WTC11 (cell line): ENCODE measurements around the gene HOXA1. TPM values are rescaled to one million over a fixed set of nuclear protein-coding genes. Genes with fewer than 3 reads are reported as not detected.

Experiments used
- ATAC-seq: fragments of 200-7000 bp; cut with Tn5 transposase; 2 replicates; pipeline ENCODE4 v1.10.0; 2021; ENCODE audit warnings: mild to moderate bottlenecking, moderate library complexity
- CTCF ChIA-PET: fragments of 300-600 bp; sonication (Branson Sonifier 250); formaldehyde crosslinking; loops from one replicate; lab custom pipeline; 2021; ENCODE audit warnings: antibody characterized with exemption; lab: Charles Lee
- POLR2A ChIA-PET: fragments of 350-600 bp; sonication (Branson Sonifier 250); formaldehyde crosslinking; loops from one replicate; lab custom pipeline; 2021; ENCODE audit warnings: antibody characterized with exemption; lab: Charles Lee
- DNase-seq: peaks from one replicate; pipeline ENCODE4 v3.0.0; 2021; ENCODE audit warnings: low spot score
- H3K27ac Mint-ChIP-seq: 2 replicates; pipeline ENCODE4 v1.8.0; 2021; ENCODE audit warnings: mixed read lengths
- H3K27me3 Mint-ChIP-seq: 2 replicates; pipeline ENCODE4 v1.8.0; 2021; ENCODE audit warnings: low read depth, mild to moderate bottlenecking, moderate library complexity, mixed read lengths
- H3K36me3 Mint-ChIP-seq: 2 replicates; pipeline ENCODE4 v1.8.0; 2021; ENCODE audit warnings: mixed read lengths
- H3K4me1 Mint-ChIP-seq: 2 replicates; pipeline ENCODE4 v1.8.0; 2022; ENCODE audit warnings: mixed read lengths
- H3K4me3 Mint-ChIP-seq: 2 replicates; pipeline ENCODE4 v1.8.0; 2021; ENCODE audit warnings: mild to moderate bottlenecking, moderate library complexity, mixed read lengths
- H3K9me3 Mint-ChIP-seq: 2 replicates; pipeline ENCODE4 v1.8.0; 2021; ENCODE audit warnings: mixed read lengths
- AR ChIP-seq: fragments of 250-450 bp; sonication (Bioruptor Pico); IDR thresholded peaks from 2 replicates; pipeline ENCODE4 v1.9.0; 2021; ENCODE audit warnings: mild to moderate bottlenecking
- ATF1 ChIP-seq: sonication (generic); formaldehyde crosslinking; IDR thresholded peaks from 2 replicates; pipeline ENCODE4 v1.8.1; 2023; ENCODE audit warnings: mild to moderate bottlenecking, moderate library complexity, missing genetic modification reagents
- CBFB ChIP-seq: sonication (generic); formaldehyde crosslinking; IDR thresholded peaks from 2 replicates; pipeline ENCODE4 v1.8.1; 2022; ENCODE audit warnings: mild to moderate bottlenecking, low read depth, missing genetic modification reagents
- CREB1 ChIP-seq: sonication (generic); formaldehyde crosslinking; IDR thresholded peaks from 2 replicates; pipeline ENCODE4 v1.8.0; 2023; ENCODE audit warnings: mild to moderate bottlenecking, missing genetic modification reagents
- E2F5 ChIP-seq: sonication (generic); formaldehyde crosslinking; IDR thresholded peaks from 2 replicates; pipeline ENCODE4 v1.8.1; 2022; ENCODE audit warnings: mild to moderate bottlenecking, moderate library complexity, missing genetic modification reagents
- ERG ChIP-seq: fragments of 250-450 bp; sonication (Bioruptor Pico); IDR thresholded peaks from 2 replicates; pipeline ENCODE4 v1.8.0; 2021; ENCODE audit warnings: mild to moderate bottlenecking
- GRHL2 ChIP-seq: fragments of 250-450 bp; sonication (Bioruptor Pico); IDR thresholded peaks from 2 replicates; pipeline ENCODE4 v1.8.0; 2022; ENCODE audit warnings: mild to moderate bottlenecking, moderate library complexity; ENCODE audit not compliant: insufficient replicate concordance, severe bottlenecking
- GTF2I ChIP-seq: fragments of 250-450 bp; sonication (Bioruptor Pico); conservative IDR thresholded peaks from 2 replicates; pipeline ENCODE4 v1.4.0; 2021; ENCODE audit warnings: mild to moderate bottlenecking
- KAT7 ChIP-seq: sonication (generic); formaldehyde crosslinking; IDR thresholded peaks from 2 replicates; pipeline ENCODE4 v1.8.1; 2023; ENCODE audit warnings: missing genetic modification reagents, mild to moderate bottlenecking, borderline replicate concordance
- MXD4 ChIP-seq: fragments of 250-450 bp; sonication (Bioruptor Pico); IDR thresholded peaks from 2 replicates; pipeline ENCODE4 v1.8.0; 2021; ENCODE audit warnings: mild to moderate bottlenecking, moderate library complexity, borderline replicate concordance
- NFYB ChIP-seq: sonication (generic); formaldehyde crosslinking; conservative IDR thresholded peaks from 2 replicates; pipeline ENCODE4 v1.8.0; 2022; ENCODE audit warnings: low read depth, missing genetic modification reagents
- OVOL2 ChIP-seq: fragments of 250-450 bp; sonication (Bioruptor Pico); IDR thresholded peaks from 2 replicates; pipeline ENCODE4 v1.9.0; 2021; ENCODE audit warnings: mild to moderate bottlenecking, borderline replicate concordance
- PRRX2 ChIP-seq: fragments of 250-450 bp; sonication (Bioruptor Pico); IDR thresholded peaks from 2 replicates; pipeline ENCODE4 v1.8.0; 2021; ENCODE audit warnings: mild to moderate bottlenecking
- SP1 ChIP-seq: sonication (generic); formaldehyde crosslinking; conservative IDR thresholded peaks from 2 replicates; pipeline ENCODE4 v1.8.1; 2022; ENCODE audit warnings: missing genetic modification reagents
- TEAD4 ChIP-seq: sonication (generic); formaldehyde crosslinking; IDR thresholded peaks from 2 replicates; pipeline ENCODE4 v1.8.0; 2022; ENCODE audit warnings: mild to moderate bottlenecking, missing genetic modification reagents
- ZMAT4 ChIP-seq: fragments of 250-450 bp; sonication (Bioruptor Pico); IDR thresholded peaks from 2 replicates; pipeline ENCODE4 v1.9.0; 2021; ENCODE audit warnings: mild to moderate bottlenecking
- ZNF138 ChIP-seq: sonication (generic); formaldehyde crosslinking; conservative IDR thresholded peaks from 2 replicates; pipeline ENCODE4 v1.8.1; 2022; ENCODE audit warnings: mild to moderate bottlenecking, moderate library complexity, missing genetic modification reagents
- ZNF232 ChIP-seq: sonication (generic); formaldehyde crosslinking; IDR thresholded peaks from 2 replicates; pipeline ENCODE4 v1.8.0; 2022; ENCODE audit warnings: mild to moderate bottlenecking, missing genetic modification reagents
- ZNF396 ChIP-seq: fragments of 250-450 bp; sonication (Bioruptor Pico); IDR thresholded peaks from 2 replicates; pipeline ENCODE4 v1.8.0; 2021; ENCODE audit warnings: mild to moderate bottlenecking, moderate library complexity, borderline replicate concordance
- total RNA-seq: library from RNA; stranded (reverse); gene quantifications from 3 replicates; pipeline ENCODE4 v1.2.3, GENCODE V29; 2021

The HOXA1 gene
- total RNA-seq, 1 experiment from 2014 or later = not detected

- no peak for TF ChIP-seq AR (CRISPR knock-in tag)
- no peak for TF ChIP-seq MXD4 (CRISPR knock-in tag)
- no peak for TF ChIP-seq E2F5
Observed at GRCh38 chr7:27101171-27101956, 5.6 kb upstream of the HOXA1 start (continued).

GRCh38 chr7:27100694-27101170, 4.9 kb upstream of the HOXA1 start:
- H3K27ac Mint-ChIP-seq = no peak overlapping the region
- H3K9me3 Mint-ChIP-seq = no peaks in the 10 kb centered on the region
- ATAC-seq (peak; percentile 12; the same call in 1 of the 2 replicates), DNase-seq (no peak)
- no peak for TF ChIP-seq OVOL2
- TF ChIP-seq TEAD4 (CRISPR knock-in tag) = no peak
- no peak for TF ChIP-seq NFYB
- TF ChIP-seq ZNF138 (CRISPR knock-in tag) = no peak
- TF ChIP-seq CREB1 (CRISPR knock-in tag) = no peak
- TF ChIP-seq ERG = no peak
- no peak for TF ChIP-seq ATF1 (CRISPR knock-in tag)
- TF ChIP-seq ZNF232 (CRISPR knock-in tag) = no peak
- TF ChIP-seq GRHL2 (CRISPR knock-in tag) = no peak
- TF ChIP-seq CBFB (CRISPR knock-in tag) = no peak
- POLR2A ChIA-PET = interaction anchor here (1.8 kb wide), 1 partner anchor 15 kb away, joined by 4 read pairs; no protein-coding TSS in a partner anchor
- H3K4me3 Mint-ChIP-seq = no peak overlapping the region; the same call in 1 of the 2 replicates
- peaks cover 45% of the 10 kb centered on the region for H3K4me1 Mint-ChIP-seq
- peaks cover 6% of the 10 kb centered on the region for H3K36me3 Mint-ChIP-seq
- CTCF ChIA-PET = interaction anchor here (1.2 to 2.3 kb wide), 3 partner anchors 51 to 79 kb away, joined by 3 to 10 read pairs (median 3); no protein-coding TSS in a partner anchor
- H3K27me3 Mint-ChIP-seq = peaks cover 100% of the 10 kb centered on the region

GRCh38 chr7:27099453-27100370, 3.9 kb upstream of the HOXA1 start:
- peaks cover 100% of the 10 kb centered on the region for H3K27me3 Mint-ChIP-seq
- DNase-seq (no peak), ATAC-seq (no peak)
- CTCF ChIA-PET = interaction anchor here (1.2 to 2.3 kb wide), 4 partner anchors 9 to 80 kb away, joined by 3 to 10 read pairs (median 6); partner anchors contain the start of gene HOXA5
- H3K4me1 Mint-ChIP-seq = peaks cover 53% of the 10 kb centered on the region
- no peak overlapping the region for H3K4me3 Mint-ChIP-seq
- peaks cover 6% of the 10 kb centered on the region for H3K36me3 Mint-ChIP-seq
- no peak overlapping the region for H3K27ac Mint-ChIP-seq
- POLR2A ChIA-PET = interaction anchor here (1.8 kb wide), 1 partner anchor 16 kb away, joined by 4 read pairs; no protein-coding TSS in a partner anchor
- TF ChIP-seq KAT7 = no peak
- no peak for TF ChIP-seq PRRX2 (CRISPR knock-in tag)
- TF ChIP-seq GTF2I = no peak
- TF ChIP-seq SP1 (CRISPR knock-in tag) = no peak
- no peak for TF ChIP-seq CREB1 (CRISPR knock-in tag)
- no peak for TF ChIP-seq ZNF396
- no peak for TF ChIP-seq NFYB
- no peak for TF ChIP-seq ZMAT4 (CRISPR knock-in tag)
- no peaks in the 10 kb centered on the region for H3K9me3 Mint-ChIP-seq
